ENCODE results near the gene GRM3. TPM values are rescaled to one million over a fixed set of nuclear protein-coding genes. Genes with fewer than 3 reads are reported as not detected.

GRM3 gene
- total and polyA plus RNA-seq, 2 of the 4 experiments (the other 2 are of a cell fraction) = not detected

DNA sequence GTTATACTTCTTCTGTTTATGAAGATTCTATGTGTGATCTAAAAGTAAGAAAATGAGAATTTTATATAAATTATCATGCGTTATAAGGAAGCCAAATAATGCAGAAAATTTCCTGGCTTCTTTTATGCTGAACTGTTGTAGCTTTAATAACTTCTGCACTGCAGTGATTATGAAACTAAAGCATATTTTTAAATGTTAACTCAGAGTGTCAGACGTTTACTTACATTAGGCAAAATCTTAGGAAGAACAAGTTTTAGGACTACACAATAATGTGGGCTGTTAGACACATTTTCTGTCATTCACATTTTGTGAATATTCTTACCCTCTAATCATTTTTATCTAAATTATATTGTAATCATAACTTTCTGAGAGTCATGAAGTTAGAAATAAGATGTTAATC, 22.0 kb downstream of the GRM3 start:
- ChIA-PET POLR2A (ENCODE audit: unreplicated experiment) (no interaction called here), CTCF (no interaction called here)
- in situ Hi-C loops (cut with MboI; ENCODE audit: low sequenced_read_pairs) = no loop called here
- Histone ChIP-seq H2BK20ac (ENCODE audit: low read depth, low read length) (no peak overlapping the region), H3K56ac (ENCODE audit: extremely low read depth, insufficient read depth, low read length) (no peak overlapping the region), H2AK9ac (replicated peaks; ENCODE audit: low read depth, low read length, poor library complexity) (no peak overlapping the region), H4K8ac (ENCODE audit: low read depth in 2 of 2, low read length in 2 of 2) (no peak overlapping the region), H2BK120ac (ENCODE audit: low read depth, low read length) (no peak overlapping the region), H3K9ac (ENCODE audit: low read depth, low read length) (no peak overlapping the region), H4K5ac (ENCODE audit: low read depth, low read length) (no peak overlapping the region), H3K18ac (ENCODE audit: low read depth, low read length) (no peak overlapping the region), H3K9me1 (ENCODE audit: insufficient read depth, low read length) (no peaks in the 10 kb centered on the region), H2BK5ac (ENCODE audit: low read depth, low read length, poor library complexity, severe bottlenecking) (no peak overlapping the region), H3K4me1 (ENCODE audit: control insufficient read depth, insufficient read depth, low read length) (no peaks in the 10 kb centered on the region), H2BK15ac (ENCODE audit: low read depth, low read length) (no peak overlapping the region), H3K4me3 (ENCODE audit: insufficient read depth, low read depth, low read length) (no peak overlapping the region), H2AFZ (replicated peaks; ENCODE audit: low read length, poor library complexity) (no peak overlapping the region), H3K36me3 (ENCODE audit: control insufficient read depth, insufficient read depth, low read length) (no peaks in the 10 kb centered on the region), H3K27ac (ENCODE audit: insufficient read depth, low read length) (no peak overlapping the region), H3K14ac (replicated peaks; ENCODE audit: low read depth, low read length) (no peak overlapping the region), H3K4ac (ENCODE audit: low read depth, low read length) (no peak overlapping the region), H3K4me2 (ENCODE audit: low read depth, low read length) (no peak overlapping the region), H3K23ac (ENCODE audit: low read depth, low read length) (no peak overlapping the region), H4K20me1 (ENCODE audit: insufficient read depth, low read length) (no peaks in the 10 kb centered on the region), H3K79me1 (ENCODE audit: low read depth in 1 of 2, low read length in 2 of 2) (no peaks in the 10 kb centered on the region), H3K27me3 (ENCODE audit: control insufficient read depth, insufficient read depth, low read length) (no peaks in the 10 kb centered on the region), H2AK5ac (ENCODE audit: low read depth, low read length) (no peak overlapping the region), H3K9me3 (ENCODE audit: control insufficient read depth, insufficient read depth, low read length) (0 out of 2 replicates have a peak, but pooled peaks cover 1% of the 10 kb centered on the region), H4K91ac (ENCODE audit: insufficient read depth, low read depth, low read length) (no peak overlapping the region)
- DNase-seq (no peak), ATAC-seq (ENCODE audit: low read depth) (no peak)
- BruUV-seq (replicated peaks) = no TSS peak
- dilution Hi-C loops (cut with HindIII; ENCODE audit: low sequenced_read_pairs, unreplicated experiment) = no loop called here
- WGBS, 2 experiments (ENCODE audit: extremely low coverage in 2 of 2, insufficient read length in 1 of 2) = no CpG with 5 or more reads among the region's 2 CpGs
- TF ChIP-seq USF2 (IDR thresholded peaks at IDR 0.05; ENCODE audit: low read depth, low read length) = no peak
- TF ChIP-seq CEBPB (IDR thresholded peaks at IDR 0.05; ENCODE audit: low read depth, low read length) = no peak
- TF ChIP-seq POLR2A (IDR thresholded peaks at IDR 0.05; ENCODE audit: low read depth, low read length) = no peak
- no peak for TF ChIP-seq MXI1 (IDR thresholded peaks at IDR 0.05; ENCODE audit: borderline replicate concordance, low read depth, low read length)
- intact Hi-C loops (cut with micrococcal nuclease) = no loop called here
